ENCODE results near the gene CPNE2.
"Not testable (repeated sequence)": the region's sequence is repeated elsewhere in the genome, so short reads cannot be mapped to it uniquely, and the experiment has no call there.

The CPNE2 gene

GRCh38 chr16:57096793-57097192 lies 4.4 kb downstream of the CPNE2 start:
- no peak for DNase-seq

- no peak for DNase-seq
Measured at GRCh38 chr16:57098188-57098841, 5.9 kb downstream of the CPNE2 start.

- not testable (repeated sequence) for DNase-seq
Measured at GRCh38 chr16:57099965-57100364, 7.6 kb downstream of the CPNE2 start.

GRCh38 chr16:57100445-57100844 lies 8.1 kb downstream of the CPNE2 start:
- no peak for DNase-seq

- no peak for DNase-seq
Measured at GRCh38 chr16:57102888-57103851, 10.8 kb downstream of the CPNE2 start.

- no peak for DNase-seq
Measured at GRCh38 chr16:57104706-57105105, 12.3 kb downstream of the CPNE2 start.

GRCh38 chr16:57105184-57105583 lies 12.8 kb downstream of the CPNE2 start:
- no peak for DNase-seq

- no peak for DNase-seq
Measured at GRCh38 chr16:57106767-57107166, 14.4 kb downstream of the CPNE2 start.

- DNase-seq, result no peak
Measured at GRCh38 chr16:57107321-57107922, 15.0 kb downstream of the CPNE2 start.

GRCh38 chr16:57108432-57108831 lies 16.0 kb downstream of the CPNE2 start:
- DNase-seq, result no peak

- DNase-seq, result not testable (repeated sequence)
Measured at GRCh38 chr16:57109259-57110105, 17.1 kb downstream of the CPNE2 start.

- no peak for DNase-seq
Measured at GRCh38 chr16:57110937-57111336, 18.6 kb downstream of the CPNE2 start.

GRCh38 chr16:57111420-57111819 lies 19.0 kb downstream of the CPNE2 start:
- no peak for DNase-seq

GRCh38 chr16:57112403-57113041 lies 20.1 kb downstream of the CPNE2 start:
- DNase-seq, result no peak

GRCh38 chr16:57113042-57113453 lies 20.7 kb downstream of the CPNE2 start:
- no peak for DNase-seq

GRCh38 chr16:57113664-57114063 lies 21.3 kb downstream of the CPNE2 start:
- no peak for DNase-seq

GRCh38 chr16:57115168-57115513 lies 22.8 kb downstream of the CPNE2 start:
- DNase-seq, result no peak

GRCh38 chr16:57115514-57116182 lies 23.3 kb downstream of the CPNE2 start:
- no peak for DNase-seq

GRCh38 chr16:57118461-57119084 lies 26.2 kb downstream of the CPNE2 start:
- no peak for DNase-seq

- DNase-seq, result no peak
Measured at GRCh38 chr16:57123216-57123973, 31.0 kb downstream of the CPNE2 start.
